Mammary epithelial cell (primary cell): Measurements from ENCODE around the gene CITED2.

Experiments used
- CTCF ChIP-seq, 2 donors: IDR thresholded peaks in 1 of 2; conservative IDR thresholded peaks in 1 of 2; 2 replicates each; pipeline ENCODE4 v1.5.1; 2011 to 2012; ENCODE audit warnings: inconsistent platforms in 2 of 2, low read length in 2 of 2, mild to moderate bottlenecking in 2 of 2, control low read depth in 1 of 2, low read depth in 1 of 2; ENCODE audit not compliant: insufficient read depth in 1 of 2; ENCODE audit errors: extremely low read depth in 1 of 2
- EZH2 ChIP-seq: IDR thresholded peaks from 2 replicates; pipeline ENCODE4 v1.6.1; 2012; ENCODE audit warnings: low read length, inconsistent platforms, borderline replicate concordance

- TF ChIP-seq CTCF (conservative IDR thresholded peaks at IDR 0.05 in 1 of 2, IDR thresholded peaks at IDR 0.05 in 1 of 2; ENCODE audit: extremely low read depth in 1 of 2, insufficient read depth in 1 of 2, low read depth in 1 of 2, low read length in 2 of 2) (peak; percentile 60 to 63), EZH2 (no peak)
Measured at GRCh38 chr6:139369568-139370282, 4.7 kb downstream of the CITED2 start.
